Measurements from ENCODE around the gene CAPZB. TPM values are rescaled to one million over a fixed set of nuclear protein-coding genes. Genes with fewer than 3 reads are reported as not detected.

CAPZB gene
- total and polyA plus RNA-seq, 2 of the 4 experiments (the other 2 are of a cell fraction) = 216 to 304 TPM

- TF ChIP-seq USF2 (IDR thresholded peaks at IDR 0.05; ENCODE audit: low read depth, low read length) (no peak), FOS (IDR thresholded peaks at IDR 0.05; ENCODE audit: low read depth, low read length) (no peak), NFE2L2 (IDR thresholded peaks at IDR 0.05; ENCODE audit: low read depth, low read length) (no peak)
Measured at GRCh38 chr1:19484338-19484797, 971 bp downstream of the CAPZB start (continued).

- H3K4me1 ChIP-seq (ENCODE audit: control insufficient read depth, insufficient read depth, low read length) = peaks cover 36% of the 10 kb centered on the region
- WGBS, 2 experiments (ENCODE audit: extremely low coverage in 2 of 2, insufficient read length in 1 of 2) = 80% methylated on average over 2 of the region's 3 CpGs; no CpG with 5 or more reads in 1 of the 2 experiments
Measured at GRCh38 chr1:19483691-19484090, 1.6 kb downstream of the CAPZB start.

More at GRCh38 chr1:19483691-19484090, 1.6 kb downstream of the CAPZB start:
- Histone ChIP-seq H4K91ac (ENCODE audit: insufficient read depth, low read depth, low read length) (no peak overlapping the region; the same call in 1 of the 2 replicates), H2BK5ac (ENCODE audit: low read depth, low read length, poor library complexity, severe bottlenecking) (peak overlapping the region; percentile 90), H3K9me1 (ENCODE audit: insufficient read depth, low read length) (peaks cover 42% of the 10 kb centered on the region), H3K4me2 (ENCODE audit: low read depth, low read length) (peak overlapping the region; percentile 93), H3K4me3 (ENCODE audit: insufficient read depth, low read depth, low read length) (peak overlapping the region; percentile 99), H3K9ac (ENCODE audit: low read depth, low read length) (peak overlapping the region; percentile 97), H3K14ac (replicated peaks; ENCODE audit: low read depth, low read length) (peak overlapping the region; percentile 8), H3K23ac (ENCODE audit: low read depth, low read length) (peak overlapping the region; percentile 21), H2BK120ac (ENCODE audit: low read depth, low read length) (no peak overlapping the region), H2AK5ac (ENCODE audit: low read depth, low read length) (0 out of 2 replicates have a peak overlapping the region, but pooled peaks have one; percentile 2), H3K27ac (ENCODE audit: insufficient read depth, low read length) (peak overlapping the region; percentile 99), H4K8ac (ENCODE audit: low read depth in 2 of 2, low read length in 2 of 2) (no peak overlapping the region), H2BK15ac (ENCODE audit: low read depth, low read length) (no peak overlapping the region), H2AFZ (replicated peaks; ENCODE audit: low read length, poor library complexity) (no peak overlapping the region), H3K36me3 (ENCODE audit: control insufficient read depth, insufficient read depth, low read length) (peaks cover 15% of the 10 kb centered on the region), H3K4ac (ENCODE audit: low read depth, low read length) (no peak overlapping the region), H2AK9ac (replicated peaks; ENCODE audit: low read depth, low read length, poor library complexity) (no peak overlapping the region), H3K9me3 (ENCODE audit: control insufficient read depth, insufficient read depth, low read length) (no peaks in the 10 kb centered on the region), H3K18ac (ENCODE audit: low read depth, low read length) (no peak overlapping the region), H3K56ac (ENCODE audit: extremely low read depth, insufficient read depth, low read length) (no peak overlapping the region), H3K27me3 (ENCODE audit: control insufficient read depth, insufficient read depth, low read length) (no peaks in the 10 kb centered on the region), H4K5ac (ENCODE audit: low read depth, low read length) (no peak overlapping the region; the same call in 1 of the 2 replicates), H2BK20ac (ENCODE audit: low read depth, low read length) (no peak overlapping the region), H4K20me1 (ENCODE audit: insufficient read depth, low read length) (peaks cover 64% of the 10 kb centered on the region), H3K79me1 (ENCODE audit: low read depth in 1 of 2, low read length in 2 of 2) (peaks cover 7 to 74% of the 10 kb centered on the region in 2 experiments)
- DNase-seq (no peak), ATAC-seq (ENCODE audit: low read depth) (no peak)
- dilution Hi-C loops (cut with HindIII; ENCODE audit: low sequenced_read_pairs, unreplicated experiment) (no loop called here), intact Hi-C loops (cut with micrococcal nuclease) (loop anchor here (2.0 kb wide), 3 partner anchors 93 to 161 kb away; partner anchors contain the start of gene NBL1), in situ Hi-C loops (cut with MboI; ENCODE audit: low sequenced_read_pairs) (loop anchor here (10.0 kb wide), 1 partner anchor 161 kb away; the partner anchor contains the start of gene NBL1)
- ChIA-PET POLR2A (ENCODE audit: unreplicated experiment) (no interaction called here), CTCF (interaction anchor here (0.7 kb wide), 1 partner anchor 86 kb away, joined by 3 read pairs; no protein-coding TSS in a partner anchor)
- BruUV-seq (replicated peaks) = no TSS peak
- no peak for TF ChIP-seq MAZ (IDR thresholded peaks at IDR 0.05; ENCODE audit: borderline replicate concordance, low read depth, low read length)
- TF ChIP-seq RAD21 (IDR thresholded peaks at IDR 0.05; ENCODE audit: low read length) = no peak
- TF ChIP-seq RCOR1 (IDR thresholded peaks at IDR 0.05; ENCODE audit: insufficient replicate concordance, low read length) = no peak
